ENCODE measurements around the gene TMEM132C.

Gene TMEM132C

DNA sequence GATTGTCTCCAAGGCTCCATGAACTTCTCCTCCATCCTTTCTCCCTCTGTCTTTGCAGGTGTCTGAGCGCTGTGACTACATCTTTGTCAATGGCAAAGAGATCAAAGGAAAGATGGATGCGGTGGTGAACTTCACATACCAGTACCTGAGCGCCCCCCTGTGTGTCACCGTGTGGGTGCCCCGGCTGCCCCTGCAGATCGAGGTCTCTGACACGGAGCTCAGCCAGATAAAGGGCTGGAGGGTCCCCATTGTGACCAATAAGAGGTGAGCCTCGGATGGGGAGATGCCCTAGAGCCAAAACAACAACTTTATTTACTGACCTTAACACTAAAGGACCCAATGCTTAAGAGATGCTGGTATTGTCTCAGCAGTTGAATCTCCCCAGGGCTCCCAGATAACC is 426.8 kb downstream of the TMEM132C start:
- DNase-seq (ENCODE audit: insufficient read length, low spot score) (no peak), FAIRE-seq (no peak)

DNA sequence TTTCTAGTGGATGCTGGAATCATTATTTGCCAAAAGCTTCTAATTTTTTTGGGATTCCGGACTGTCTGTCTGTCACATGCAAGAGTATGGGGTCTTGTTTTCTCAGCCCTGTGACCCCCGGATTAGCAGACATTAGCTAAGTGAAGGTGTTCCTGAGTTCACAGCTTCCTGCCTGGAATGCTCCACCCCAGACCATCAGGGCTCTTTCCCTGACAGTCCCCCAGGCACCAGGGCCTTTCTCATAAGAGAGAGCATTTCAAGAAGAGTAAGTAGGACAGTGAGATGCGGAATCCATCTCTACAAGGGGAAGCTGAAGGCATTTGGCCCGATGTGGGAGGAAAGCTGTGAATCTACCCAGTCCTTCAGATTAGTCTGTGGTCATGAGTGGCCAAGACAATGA is 427.5 kb downstream of the TMEM132C start:
- DNase-seq (ENCODE audit: insufficient read length, low spot score): no peak
- no peak for FAIRE-seq

DNA sequence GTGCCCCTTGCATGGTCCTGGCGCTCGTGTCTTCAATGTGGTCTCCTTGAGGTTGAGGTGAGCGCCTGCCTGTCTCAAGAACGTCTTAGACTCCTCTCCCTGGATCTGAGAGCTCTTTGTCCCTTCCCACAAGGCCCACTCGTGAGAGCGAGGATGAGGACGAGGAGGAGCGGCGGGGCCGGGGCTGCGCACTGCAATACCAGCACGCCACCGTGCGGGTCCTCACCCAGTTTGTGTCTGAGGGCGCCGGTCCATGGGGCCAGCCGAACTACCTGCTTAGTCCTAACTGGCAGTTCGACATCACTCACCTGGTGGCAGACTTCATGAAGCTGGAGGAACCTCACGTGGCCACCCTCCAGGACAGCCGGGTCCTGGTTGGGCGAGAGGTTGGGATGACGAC is 428.7 kb downstream of the TMEM132C start:
- FAIRE-seq (no peak), DNase-seq (ENCODE audit: insufficient read length, low spot score) (no peak)

DNA sequence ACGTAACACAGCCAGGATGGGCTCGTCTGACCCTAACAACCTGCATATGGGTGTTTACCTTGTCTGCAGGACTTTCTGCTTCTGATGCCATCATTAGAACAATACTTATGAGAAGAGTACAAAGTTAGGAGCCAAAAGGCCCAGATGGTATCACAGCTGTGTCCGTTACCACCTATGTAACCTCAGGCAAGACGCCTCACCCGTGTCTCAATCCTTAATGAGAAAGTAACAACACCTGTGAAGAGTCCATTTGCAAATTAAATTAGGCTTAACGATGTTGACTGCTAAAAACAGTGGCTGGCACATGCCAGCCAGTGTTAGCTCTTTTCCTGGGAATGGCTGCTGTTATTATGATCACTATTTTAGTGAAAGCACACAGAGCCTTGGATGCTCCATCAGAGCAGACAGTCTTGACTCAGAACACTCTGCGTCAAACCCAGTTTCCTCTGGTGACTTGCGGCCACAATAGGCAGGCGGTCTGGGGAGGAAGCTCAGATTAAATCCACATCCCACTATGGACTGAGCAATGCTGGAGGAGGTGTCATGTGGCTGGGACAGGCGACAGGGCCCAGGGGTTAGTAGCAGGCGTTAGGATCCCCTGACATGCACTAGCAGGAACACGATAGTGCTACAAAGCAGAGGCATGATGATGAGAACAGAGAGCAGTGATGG is 431.5 kb downstream of the TMEM132C start:
- DNase-seq (ENCODE audit: insufficient read length, low spot score) (no peak), FAIRE-seq (no peak)

DNA sequence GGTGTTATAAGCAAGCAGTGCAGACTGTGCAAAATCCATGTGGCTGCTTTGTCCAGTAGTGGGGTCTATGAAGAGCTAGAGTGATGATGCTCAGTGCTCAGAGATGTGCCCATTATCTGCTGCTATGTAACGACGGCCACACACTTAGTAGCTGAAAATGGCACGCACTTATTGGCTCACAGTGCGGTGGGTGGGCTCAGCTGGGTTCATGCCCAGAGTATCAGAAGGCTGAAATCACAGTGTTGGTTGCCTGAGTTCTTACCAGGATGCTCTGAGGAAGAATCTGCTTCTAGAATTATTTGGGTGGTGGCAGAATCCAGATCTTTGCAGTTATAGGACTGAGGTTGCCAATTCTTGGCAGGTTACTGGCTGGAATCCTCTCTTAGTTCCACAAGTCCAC is 432.1 kb downstream of the TMEM132C start:
- FAIRE-seq (no peak), DNase-seq (ENCODE audit: insufficient read length, low spot score) (no peak)

DNA sequence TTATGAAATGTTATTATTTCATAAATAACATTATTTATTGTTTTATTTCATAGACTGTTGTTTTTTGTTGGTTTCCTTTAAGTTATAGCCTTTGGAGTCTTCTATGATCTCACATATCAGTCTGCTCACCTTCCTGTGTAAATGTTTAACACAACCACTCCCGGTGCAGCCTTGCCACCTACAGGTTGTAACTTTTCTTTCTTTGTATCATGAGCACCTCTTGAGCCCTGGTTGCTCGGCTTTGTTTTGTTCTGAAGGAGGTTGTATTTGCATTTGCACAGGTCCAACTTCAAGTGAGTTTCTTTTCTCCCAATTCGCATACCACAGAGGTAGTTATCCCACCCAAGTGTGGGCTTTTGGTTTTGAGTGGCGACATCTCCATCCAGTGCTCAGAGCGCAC is 435.4 kb downstream of the TMEM132C start:
- FAIRE-seq: no peak

DNA sequence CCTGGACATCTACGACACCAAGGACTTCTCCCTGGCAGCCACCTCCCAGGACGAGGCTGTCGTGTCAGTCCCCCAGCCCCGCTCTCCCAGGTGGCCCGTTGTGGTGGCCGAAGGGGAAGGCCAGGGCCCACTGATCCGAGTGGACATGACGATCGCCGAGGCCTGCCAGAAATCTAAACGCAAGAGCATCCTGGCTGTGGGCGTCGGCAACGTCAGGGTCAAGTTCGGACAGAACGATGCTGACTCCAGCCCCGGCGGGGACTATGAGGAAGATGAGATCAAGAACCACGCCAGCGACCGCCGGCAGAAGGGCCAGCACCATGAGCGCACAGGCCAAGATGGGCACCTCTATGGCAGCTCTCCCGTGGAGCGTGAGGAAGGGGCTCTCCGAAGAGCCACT is 438.2 kb downstream of the TMEM132C start:
- FAIRE-seq (no peak), DNase-seq (ENCODE audit: insufficient read length, low spot score) (no peak)

More for the DNA sequence above, 435.4 kb downstream of the TMEM132C start:
- no peak for DNase-seq (ENCODE audit: insufficient read length, low spot score)

DNA sequence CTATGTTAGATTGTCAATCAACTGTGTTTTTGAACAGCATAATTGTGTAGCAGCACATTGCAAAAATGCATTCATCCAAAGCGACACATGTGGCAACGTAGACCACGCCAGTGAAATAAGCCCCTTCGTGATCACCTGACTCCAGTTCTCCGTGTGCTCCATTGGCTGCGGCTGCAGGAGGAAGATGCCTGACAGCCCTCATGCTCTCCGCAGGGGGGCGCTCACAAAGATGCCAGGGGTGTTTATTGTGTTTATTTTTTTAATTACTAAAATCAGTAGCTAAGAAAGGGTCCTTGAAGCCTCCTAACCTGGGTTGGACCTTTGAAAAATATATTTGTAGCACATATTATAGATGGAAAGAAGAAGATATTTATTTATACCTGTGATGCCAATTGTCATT is 440.5 kb downstream of the TMEM132C start:
- FAIRE-seq (no peak), DNase-seq (ENCODE audit: insufficient read length, low spot score) (no peak)

DNA sequence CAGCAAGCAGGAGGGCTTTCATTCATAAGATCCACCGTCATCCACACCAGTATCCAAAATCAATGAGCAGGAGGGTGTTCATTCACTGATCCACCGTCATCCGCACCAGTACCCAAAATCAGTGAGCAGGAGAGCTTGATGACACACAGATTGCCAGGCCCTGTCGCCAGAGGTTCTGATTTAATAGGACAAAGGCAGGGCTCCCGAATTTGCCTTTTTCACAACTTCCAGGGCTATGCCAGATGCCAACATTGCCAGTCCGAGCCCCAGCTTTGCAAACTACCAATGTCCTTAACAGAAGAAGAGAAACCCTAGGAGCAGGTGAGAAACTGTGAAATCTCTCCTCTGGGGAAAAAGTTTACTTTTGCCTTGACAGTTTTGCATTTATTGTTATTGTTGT is 441.8 kb downstream of the TMEM132C start:
- no peak for FAIRE-seq

DNA sequence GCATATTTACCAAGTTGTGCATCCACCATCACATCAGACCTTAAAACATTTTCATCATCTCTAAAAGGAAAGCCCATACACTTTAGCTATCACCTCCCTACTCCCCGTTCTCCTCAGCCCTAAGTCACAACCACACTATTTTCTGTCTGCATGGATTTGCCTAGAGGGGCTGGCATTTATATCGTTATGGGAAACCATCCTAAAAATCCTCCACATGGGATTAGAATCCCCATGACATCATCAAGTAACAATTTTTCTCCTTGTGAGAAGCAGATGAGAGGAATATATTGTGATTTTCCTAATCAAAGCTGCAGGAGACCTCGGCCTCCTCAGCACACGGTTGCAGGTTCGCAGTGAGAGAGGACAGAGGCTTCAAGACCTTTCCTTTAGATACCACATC is 442.7 kb downstream of the TMEM132C start:
- no peak for FAIRE-seq
- no peak for DNase-seq (ENCODE audit: insufficient read length, low spot score)

More for the DNA sequence above, 441.8 kb downstream of the TMEM132C start:
- no peak for DNase-seq (ENCODE audit: insufficient read length, low spot score)

DNA sequence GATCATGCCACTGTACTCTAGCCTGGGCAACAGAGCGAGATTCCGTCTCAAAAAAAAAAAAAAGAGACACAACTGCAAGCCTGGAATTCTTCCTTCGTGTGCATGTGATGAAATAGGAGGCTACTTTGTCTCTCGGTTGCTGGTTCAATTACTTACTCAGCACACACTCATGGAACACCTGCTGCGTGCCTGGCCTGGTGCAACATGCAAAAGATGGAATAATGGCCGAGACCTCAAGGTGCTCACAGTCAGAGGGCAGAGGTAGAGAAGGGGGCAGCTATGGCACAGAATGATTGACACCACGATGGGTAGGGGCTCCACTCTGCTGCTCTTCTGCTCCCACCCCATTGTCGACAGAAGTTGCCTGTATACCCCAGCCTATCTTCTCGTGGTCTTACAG is 444.5 kb downstream of the TMEM132C start:
- no peak for FAIRE-seq
- no peak for DNase-seq (ENCODE audit: insufficient read length, low spot score)

DNA sequence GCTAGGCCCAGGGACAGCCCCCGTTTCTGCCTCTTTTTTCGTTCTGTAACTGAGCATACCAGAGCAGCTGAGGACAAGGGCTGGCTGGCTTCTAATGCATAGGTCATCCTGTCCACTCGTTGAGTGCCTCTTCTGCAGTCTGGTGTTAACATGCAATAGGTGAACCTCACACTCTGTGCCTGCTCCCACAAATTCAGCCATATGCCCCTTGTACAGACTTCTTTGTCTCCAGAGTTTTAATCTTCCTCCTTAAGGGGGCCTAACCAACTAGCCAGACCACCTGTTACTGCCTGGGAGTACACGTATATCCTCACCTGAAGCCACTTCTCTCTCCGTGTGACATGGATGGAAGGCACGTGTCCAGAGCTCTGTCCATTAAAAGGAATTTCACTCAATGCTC is 445.7 kb downstream of the TMEM132C start:
- DNase-seq (ENCODE audit: insufficient read length, low spot score) (no peak), FAIRE-seq (no peak)

DNA sequence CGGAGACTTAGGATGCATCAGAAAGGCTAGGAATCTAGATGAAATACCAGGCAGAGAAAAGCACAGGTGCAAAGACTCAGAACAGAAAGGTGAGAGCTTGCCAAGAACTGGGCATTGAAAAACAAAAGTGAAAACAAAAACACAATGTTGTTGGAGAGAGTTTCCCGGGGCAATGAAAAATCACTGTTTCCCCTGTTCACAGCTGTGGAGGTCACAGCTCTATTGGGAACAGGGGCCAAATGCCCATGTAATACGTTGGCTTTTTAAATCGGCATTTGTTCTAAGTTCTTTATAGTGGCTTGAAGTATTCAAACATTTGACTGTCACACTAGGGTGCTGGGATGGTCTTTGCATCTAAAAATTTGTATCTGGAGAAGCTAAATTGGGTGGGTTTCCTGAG is 448.5 kb downstream of the TMEM132C start:
- DNase-seq (ENCODE audit: insufficient read length, low spot score) (no peak), FAIRE-seq (no peak)

DNA sequence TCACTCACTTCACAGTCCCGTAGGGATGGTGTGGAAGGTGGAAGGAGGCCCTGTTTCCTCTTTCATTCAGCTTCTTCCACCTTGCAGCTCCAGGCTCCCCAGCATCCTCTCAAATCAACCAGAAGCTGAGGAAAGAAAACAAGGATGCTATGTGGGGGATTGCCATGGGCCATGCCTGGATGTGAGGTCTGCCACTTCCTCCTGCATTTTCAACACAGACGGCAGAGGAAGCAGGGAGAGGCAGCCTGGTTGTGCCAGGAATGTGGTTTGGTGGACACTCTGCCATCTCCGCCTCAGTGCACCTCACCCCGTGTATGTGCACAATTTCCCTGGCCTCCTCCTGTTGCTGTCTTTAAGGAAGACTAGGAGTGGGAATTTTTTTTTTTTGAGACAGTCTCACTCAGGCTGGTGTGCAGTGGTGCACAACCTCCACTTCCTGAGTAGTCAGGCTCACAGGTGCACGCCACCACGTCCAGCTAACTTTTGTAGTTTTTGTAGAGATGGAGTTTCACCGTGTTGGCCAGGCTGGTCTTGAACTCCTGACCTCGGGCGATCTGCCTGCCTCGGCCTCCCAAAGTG is 457.6 kb downstream of the TMEM132C start:
- no peak for FAIRE-seq

DNA sequence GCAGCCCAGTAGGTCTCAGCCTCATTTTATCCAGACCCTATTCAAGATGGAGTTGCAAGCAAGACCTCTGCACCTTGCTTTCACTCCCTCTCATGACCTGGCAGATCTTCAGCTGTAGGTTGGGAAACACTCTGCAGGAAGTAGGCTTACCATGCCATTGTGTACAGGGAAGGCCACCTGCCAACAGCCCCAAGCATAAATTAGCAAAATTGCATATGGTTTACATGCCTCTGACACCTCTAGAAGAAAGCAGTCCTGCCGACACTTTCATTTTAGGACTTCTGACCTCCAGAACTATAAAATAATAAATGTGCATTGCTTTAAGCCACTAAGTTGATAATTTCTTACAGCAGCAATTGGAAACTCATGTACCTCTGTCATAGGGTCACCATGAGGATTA is 459.9 kb downstream of the TMEM132C start:
- DNase-seq (ENCODE audit: insufficient read length, low spot score): no peak
- FAIRE-seq: no peak

More for the DNA sequence above, 457.6 kb downstream of the TMEM132C start:
- DNase-seq (ENCODE audit: insufficient read length, low spot score): no peak

DNA sequence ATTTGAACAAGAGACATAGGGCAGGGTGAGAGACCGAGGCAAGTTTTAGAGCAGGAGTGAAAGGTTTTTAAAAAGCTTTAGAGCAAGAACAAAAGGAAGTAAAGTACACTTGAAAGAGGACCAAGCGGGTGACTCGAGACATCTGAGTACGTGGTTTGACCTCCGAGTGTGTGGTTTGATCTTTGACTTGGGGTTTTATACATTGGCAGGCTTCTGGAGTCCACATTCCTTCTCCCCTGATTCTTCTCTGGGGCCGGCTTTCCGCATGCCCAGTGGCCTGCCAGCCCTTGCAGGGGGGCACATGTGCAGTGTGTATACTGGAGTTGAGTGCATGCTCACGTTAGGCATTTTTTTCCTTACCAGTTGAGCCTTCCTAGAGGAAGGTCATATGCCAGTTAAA is 460.5 kb downstream of the TMEM132C start:
- FAIRE-seq: no peak
- no peak for DNase-seq (ENCODE audit: insufficient read length, low spot score)

DNA sequence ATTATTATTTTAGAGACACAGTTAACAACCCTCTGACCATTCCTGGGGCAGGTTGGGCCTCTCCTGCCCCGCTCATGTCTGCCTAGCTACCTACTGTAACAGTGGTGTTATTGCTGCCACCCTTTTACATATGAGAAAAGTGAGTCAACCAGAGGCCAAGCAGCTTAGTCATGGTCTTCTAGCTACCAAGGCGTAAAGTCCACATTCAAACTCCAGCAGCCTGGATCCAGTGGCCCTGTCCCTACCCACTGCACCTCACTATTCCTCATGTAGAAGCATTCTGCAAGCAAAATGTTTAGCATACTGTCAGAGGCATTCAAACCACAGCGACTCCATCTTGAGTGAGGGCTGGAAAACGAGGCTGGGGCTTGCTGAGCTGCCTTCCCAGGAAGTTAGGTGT is 461.0 kb downstream of the TMEM132C start:
- FAIRE-seq: no peak
- DNase-seq (ENCODE audit: insufficient read length, low spot score): no peak

DNA sequence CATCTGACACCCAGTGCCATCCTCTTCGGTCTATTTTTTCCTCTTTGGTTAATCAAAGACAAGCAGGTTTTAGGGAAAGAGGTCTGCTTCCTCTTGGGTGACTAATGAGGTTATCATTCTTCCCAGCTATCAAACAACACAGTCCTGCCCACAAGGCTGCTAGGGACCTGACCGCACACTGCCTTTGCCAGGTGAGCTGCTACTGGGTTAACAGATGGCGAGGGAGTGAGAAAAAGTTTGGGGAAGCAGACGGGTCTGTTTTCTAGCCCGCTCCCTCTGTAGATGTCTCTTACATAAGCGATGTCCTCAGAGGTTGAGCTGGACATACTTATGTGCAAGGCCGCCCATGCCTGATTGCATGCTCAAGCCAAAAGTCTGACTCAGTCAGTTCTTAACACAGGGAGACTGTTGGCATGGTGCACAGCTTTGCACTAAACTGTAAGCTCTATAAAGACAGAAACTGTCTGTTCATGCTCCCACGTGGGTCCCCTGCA is 462.7 kb downstream of the TMEM132C start:
- FAIRE-seq: no peak

DNA sequence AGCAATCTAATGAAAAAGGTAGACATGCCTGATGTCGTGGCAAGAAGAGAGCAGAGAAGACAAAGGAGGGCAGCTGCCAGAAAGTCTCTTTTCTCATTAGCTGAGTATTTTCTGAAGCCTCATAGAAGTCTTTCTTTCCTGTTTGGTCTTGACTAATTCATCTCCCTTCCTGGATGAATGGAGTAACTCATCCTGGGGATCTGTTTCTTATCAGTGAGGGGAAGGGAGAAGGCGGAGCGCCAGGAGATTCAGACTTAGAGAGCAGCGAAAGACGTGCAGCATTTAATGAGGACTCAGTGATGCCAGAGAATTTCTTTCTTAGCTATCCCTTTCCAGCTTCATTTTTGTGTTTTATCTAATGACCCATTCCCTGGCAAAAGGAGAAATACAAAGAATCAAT is 467.4 kb downstream of the TMEM132C start:
- no peak for FAIRE-seq
- no peak for DNase-seq (ENCODE audit: insufficient read length, low spot score)

More for the DNA sequence above, 462.7 kb downstream of the TMEM132C start:
- no peak for DNase-seq (ENCODE audit: insufficient read length, low spot score)

DNA sequence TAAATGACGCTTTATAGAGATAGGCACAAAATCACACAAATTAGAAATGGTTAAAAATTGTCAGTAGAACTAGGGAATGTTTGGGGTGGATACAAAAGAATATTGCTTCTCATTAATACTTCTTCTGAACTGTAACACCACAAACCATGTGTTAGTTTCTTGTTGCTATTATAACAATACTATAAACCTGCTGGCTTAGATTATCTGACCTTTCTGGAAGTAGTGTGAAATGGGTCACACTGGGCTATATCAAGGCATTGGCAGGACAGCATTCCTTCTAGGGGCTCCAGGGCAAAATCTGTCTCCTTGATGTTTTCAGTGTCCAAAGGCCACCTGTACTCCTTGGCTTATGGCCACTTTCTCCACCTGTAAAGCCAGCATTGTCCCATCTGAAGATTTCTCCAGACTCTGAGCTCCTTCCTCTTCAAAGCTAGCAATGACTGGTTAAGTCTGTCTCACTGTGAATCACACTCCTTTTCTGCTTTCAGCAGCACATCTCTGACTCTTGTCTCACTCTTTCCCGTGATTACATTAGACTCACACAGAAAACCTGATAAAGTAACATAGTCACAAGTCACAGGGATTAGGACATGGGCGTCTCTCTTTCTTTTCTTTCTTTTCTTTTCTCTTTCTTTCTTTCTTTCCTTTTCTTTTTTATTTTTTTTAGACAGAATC is 470.5 kb downstream of the TMEM132C start:
- FAIRE-seq (no peak), DNase-seq (ENCODE audit: insufficient read length, low spot score) (no peak)

DNA sequence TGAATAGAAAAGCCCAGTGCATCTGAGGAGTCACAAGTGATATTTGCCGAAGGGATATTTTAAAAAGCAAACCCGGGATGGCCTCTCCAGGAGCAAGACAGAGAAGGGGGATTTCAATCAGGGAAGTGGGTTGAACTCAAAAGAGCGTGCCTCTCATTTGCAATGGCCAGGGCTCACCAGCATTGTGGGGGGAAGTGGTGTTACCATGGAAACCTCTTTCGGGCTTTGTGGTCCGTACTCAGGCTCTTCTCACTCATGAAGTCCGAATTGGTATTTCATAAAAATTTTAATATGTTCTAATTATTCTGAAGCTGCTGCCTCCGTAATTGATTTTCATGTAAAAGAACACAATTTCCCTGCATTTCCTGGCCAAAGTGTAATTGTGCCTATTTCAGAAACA is 476.9 kb downstream of the TMEM132C start:
- DNase-seq (ENCODE audit: insufficient read length, low spot score) (no peak), FAIRE-seq (no peak)
